Occipital lobe (tissue), 2 donors: ENCODE measurements around the gene NPAS3. TPM values are rescaled to one million over a fixed set of nuclear protein-coding genes. Genes with fewer than 3 reads are reported as not detected.

Experiments used
- DNase-seq: peaks from one replicate; lab custom pipeline; 2025; lab: John Stamatoyannopoulos, UW
- total RNA-seq: library from RNA; depleted of rRNA; stranded (reverse); fragments of >200 nt; gene quantifications from one replicate; pipeline ENCODE4 v1.2.3, GENCODE V29; 2014

NPAS3 gene
- total RNA-seq, 1 donor from 2014 or later, result 44.6 TPM

- no peak for DNase-seq
Measured at GRCh38 chr14:33573301-33573880, 634.7 kb downstream of the NPAS3 start.

- DNase-seq, result no peak
Measured at GRCh38 chr14:33576014-33576413, 637.3 kb downstream of the NPAS3 start.

DNA sequence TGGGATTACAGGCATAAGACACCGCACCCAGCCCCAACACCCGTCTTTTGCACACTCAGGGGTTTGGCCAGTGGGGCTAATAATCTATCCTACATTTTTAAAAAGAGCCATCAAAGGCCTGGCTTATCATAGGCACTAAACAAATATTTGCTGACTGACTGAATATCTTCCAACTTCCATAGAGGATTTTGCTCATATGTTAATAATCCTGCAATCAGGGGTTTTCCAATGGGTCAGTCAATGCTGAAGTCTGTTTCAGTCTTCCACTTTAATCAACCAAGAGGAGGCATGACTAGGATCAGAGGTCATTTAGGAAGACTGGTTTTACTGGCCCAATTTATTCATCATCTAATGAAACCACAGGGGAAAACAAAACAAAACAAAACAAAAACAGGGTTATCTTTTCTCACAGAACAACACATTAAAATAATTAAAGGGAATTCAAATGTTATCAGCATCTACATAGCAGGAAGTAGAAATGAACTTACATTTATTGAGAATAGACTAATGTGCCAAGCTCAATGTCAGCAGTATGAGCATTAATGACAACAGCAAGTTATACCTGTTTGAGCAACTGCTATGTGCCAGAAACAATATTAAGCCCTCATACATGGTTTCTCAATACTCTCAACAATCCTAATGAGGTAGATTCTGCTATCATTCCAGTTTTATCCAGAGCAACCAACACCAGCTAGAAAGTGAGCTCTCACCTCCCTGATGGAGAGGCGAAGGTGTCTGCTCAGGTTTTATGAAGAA is 640.0 kb downstream of the NPAS3 start:
- no peak for DNase-seq

- DNase-seq, result no peak
Measured at GRCh38 chr14:33580231-33580749, 641.6 kb downstream of the NPAS3 start.

DNA sequence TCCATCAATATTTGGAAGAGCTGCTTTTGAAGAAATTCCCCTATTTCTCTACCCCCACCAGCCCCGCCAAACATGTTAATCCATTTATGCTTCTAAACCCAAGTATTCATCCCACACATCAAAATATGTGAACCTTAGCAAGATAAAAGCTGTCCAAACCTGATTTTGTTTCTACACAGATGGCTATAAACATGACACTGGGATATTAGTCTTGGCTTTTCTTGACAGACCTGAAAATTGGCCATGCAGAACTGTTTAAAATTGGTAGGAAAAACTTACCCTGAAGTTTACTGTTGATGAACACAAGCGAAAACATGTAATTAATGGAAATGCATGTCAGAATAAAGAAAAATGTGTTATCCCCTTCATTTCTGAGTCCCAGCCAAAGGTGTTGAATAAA is 642.2 kb downstream of the NPAS3 start:
- no peak for DNase-seq

- no peak for DNase-seq
Measured at GRCh38 chr14:33584697-33585096, 646.0 kb downstream of the NPAS3 start.

- DNase-seq, result no peak
Measured at GRCh38 chr14:33586806-33587205, 648.1 kb downstream of the NPAS3 start.

GRCh38 chr14:33587791-33588190 is 649.1 kb downstream of the NPAS3 start:
- DNase-seq, result no peak

DNA sequence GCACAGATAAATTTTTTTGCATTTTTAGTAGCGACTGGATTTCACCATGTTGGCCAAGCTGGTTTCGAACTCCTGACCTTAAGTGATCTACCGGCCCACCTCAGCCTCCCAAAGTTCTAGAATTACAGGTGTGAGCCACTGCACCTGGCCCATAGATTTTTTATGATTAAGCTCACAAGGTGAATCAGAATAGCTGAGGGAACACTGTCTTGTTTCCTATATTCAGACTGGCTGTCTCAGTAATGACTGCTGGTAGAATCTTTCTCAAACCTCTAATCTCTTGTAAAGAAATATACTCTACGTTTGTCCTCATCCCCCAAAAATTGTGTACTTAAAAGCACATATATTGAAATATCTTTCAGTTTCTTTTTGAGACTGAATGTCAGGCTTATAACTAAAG is 650.1 kb downstream of the NPAS3 start:
- DNase-seq, result no peak

DNA sequence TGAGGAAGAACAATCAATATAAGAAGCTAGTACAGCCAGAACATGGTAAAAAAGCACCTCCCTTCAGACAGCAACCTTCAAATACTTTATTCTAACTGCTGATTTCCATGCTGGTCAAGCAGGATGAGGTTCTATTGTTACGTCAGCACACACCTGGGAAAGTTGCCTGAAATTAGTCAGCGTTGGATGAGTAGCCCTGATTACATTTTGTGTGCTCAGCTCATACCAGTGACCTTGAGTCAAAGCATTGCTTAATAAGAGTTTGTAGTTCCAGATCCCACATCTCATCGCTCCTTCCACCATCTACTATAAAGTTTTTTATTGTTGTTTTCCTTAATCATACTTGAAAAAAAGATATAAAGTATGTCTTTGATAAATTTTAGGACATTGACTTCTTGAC is 650.7 kb downstream of the NPAS3 start:
- no peak for DNase-seq

DNA sequence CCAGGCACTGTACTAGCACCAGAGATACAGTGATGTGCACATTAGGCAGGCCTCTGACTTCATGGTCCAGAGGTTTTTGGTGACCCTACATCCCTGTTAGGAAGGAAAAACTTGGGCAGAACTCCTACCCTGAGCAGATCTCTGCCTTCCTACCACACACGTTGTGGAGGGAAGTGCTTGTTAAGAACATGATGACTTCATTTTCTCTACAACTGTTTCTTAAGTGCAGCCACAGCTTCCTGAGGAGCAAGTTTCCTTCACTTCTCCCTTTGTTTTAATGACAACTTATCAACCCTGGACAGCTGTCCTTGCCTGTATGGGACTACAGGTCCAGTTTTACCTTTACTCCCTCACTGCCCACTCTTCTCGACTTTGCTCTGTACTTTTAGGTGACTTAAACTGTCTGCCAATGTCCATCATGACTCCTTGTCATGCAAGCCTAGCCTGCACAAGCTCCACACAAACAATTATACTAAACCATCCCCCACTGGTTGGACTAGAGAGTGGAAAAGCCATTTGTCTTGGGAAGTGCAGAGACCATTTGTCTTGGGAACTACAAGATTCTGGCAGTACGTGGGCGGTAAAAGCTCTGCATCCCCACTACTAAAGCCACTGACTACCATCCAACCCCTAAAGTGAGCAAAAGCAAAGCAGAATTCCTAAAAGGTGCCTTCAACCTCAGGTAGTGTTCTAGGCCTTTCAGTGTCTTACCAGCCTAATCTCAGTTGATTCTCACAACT is 652.4 kb downstream of the NPAS3 start:
- no peak for DNase-seq

DNA sequence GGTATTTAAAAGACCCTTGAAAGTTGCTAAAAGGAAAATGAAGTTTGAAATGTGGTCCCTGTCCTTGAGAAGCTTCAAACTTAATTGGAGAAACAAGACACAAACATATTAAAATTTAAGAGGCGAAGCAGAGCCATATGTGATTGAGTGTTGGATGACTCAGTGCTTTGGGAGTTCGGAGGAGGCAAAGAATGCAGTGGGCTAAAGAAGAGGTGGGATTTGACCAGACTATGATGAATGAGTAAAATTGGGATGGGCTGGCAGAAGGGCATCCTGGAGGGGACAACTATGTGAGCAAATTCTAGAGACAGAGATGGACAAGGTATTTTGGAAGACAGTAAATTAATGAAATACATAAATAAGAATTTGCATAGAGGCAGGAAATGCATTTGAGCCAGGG is 653.6 kb downstream of the NPAS3 start:
- DNase-seq, result no peak

DNA sequence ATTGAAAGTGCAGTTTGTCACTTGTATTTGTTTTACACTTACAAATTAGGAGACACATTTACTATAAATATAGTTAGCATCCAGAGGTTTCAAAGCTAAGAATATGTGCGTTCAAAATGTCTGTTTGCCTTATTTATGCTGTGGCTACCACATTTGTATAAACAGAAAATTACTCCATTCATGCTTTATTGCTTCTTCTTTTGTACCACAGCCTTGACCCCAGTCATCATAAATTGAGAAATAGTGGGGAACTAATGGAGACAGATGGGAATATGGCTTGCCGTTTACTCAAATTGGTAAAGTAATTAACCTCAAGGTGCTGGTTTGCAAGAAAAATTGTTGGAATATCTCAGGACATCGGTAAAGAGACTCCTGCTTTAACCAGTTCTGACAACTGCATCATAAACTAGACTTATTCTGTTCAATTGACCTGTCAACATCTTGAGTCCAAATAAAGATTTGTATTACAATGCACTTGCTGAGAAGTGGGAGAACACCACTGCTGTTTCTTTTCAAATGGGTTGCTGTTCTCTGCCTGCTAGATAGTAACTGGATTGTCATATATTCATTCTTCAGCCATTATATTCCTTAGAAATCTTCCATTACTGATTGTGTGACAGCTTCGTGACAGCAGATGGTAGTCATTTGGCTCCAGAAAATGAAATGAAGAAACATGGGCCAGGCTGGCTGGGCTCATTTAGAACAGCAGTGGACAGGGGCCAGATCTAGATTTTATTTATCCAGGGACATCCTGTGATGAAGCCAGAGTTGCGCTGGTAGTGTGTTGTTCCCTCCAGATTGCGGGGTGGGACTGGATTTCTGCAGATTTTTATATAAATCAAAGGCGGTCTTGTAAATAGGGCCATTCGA is 657.8 kb downstream of the NPAS3 start:
- DNase-seq, result no peak

GRCh38 chr14:33598582-33598981 is 659.9 kb downstream of the NPAS3 start:
- DNase-seq, result no peak

- no peak for DNase-seq
Measured at GRCh38 chr14:33602396-33602795, 663.7 kb downstream of the NPAS3 start.

GRCh38 chr14:33606591-33606990 is 667.9 kb downstream of the NPAS3 start:
- no peak for DNase-seq

- DNase-seq, result no peak
Measured at GRCh38 chr14:33609582-33609981, 670.9 kb downstream of the NPAS3 start.

DNA sequence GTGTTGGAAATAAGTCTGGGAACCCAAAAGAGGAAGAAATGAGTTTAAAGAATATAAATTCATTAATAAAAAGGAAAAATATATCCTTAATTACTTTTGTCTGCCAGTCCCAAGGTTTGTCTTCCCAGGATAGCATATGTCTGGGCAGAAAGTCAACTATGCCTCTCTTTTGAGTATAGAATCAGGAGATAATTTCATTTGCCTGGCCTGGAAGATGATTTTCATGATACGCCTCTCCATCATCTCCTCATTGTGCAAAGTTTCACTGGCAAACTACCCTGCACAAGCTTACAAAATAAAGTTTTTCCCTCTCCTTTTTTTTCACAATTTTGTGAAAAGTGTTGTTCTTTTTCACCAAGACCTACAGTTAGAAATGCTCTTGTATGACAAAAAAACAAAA is 671.4 kb downstream of the NPAS3 start:
- DNase-seq, result no peak

GRCh38 chr14:33611405-33612196 is 672.9 kb downstream of the NPAS3 start:
- no peak for DNase-seq

DNA sequence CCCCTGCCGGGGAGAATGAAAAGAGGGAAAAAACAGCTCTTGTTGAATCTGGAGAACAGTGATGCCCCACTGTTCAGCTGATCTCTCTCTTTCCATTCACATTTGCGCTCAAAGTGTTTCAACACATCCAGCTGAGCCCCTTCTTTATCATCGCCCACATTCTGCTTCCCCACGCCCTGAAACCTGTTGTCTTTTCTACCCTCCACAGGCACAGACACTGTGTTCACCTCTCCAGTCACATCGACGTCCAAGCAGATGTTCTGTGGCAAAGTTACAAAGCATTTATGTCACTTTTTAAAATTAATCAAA is 673.5 kb downstream of the NPAS3 start:
- no peak for DNase-seq

- DNase-seq, result no peak
Measured at GRCh38 chr14:33617154-33617553, 678.5 kb downstream of the NPAS3 start.
